Hematopoietic multipotent progenitor cell (in vitro differentiated cells): Measurements from ENCODE around the gene NCOR2. TPM values are rescaled to one million over a fixed set of nuclear protein-coding genes. Genes with fewer than 3 reads are reported as not detected.

Experiments
- DNase-seq, 3 donors: peaks; one replicate each; pipeline ENCODE4 v3.0.0-alpha.2; 2011 to 2015; ENCODE audit warnings: low read depth in 2 of 3, low spot score in 2 of 3
- total RNA-seq: library from RNA; depleted of rRNA; stranded (reverse); fragments of >200 nt; gene quantifications from one replicate; pipeline ENCODE4 v1.2.3, GENCODE V29; 2012

The NCOR2 gene
- total RNA-seq, 1 donor = 54.7 TPM

DNA sequence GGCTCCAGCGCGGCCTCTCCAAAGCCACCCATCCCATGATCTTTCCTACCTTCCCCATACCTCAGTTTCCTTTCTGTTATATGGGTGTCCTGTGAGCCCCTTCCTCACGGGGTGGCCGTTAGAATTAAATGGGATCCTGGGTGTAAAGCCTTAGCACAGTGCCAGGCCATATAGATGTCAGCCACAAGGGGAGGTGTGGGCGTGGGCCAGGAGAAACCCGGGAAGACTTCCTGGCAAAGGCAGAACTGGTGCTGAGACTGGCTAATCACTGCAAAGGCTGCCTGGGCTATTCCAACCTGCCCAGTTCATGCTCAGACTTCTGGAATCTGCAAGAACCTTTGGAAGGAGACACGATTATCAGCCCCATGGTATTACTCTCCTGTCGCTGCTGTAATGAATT, 11.0 kb upstream of the NCOR2 start:
- no peak for DNase-seq

GRCh38 chr12:124577986-124578385, 10.6 kb upstream of the NCOR2 start:
- DNase-seq = no peak

DNA sequence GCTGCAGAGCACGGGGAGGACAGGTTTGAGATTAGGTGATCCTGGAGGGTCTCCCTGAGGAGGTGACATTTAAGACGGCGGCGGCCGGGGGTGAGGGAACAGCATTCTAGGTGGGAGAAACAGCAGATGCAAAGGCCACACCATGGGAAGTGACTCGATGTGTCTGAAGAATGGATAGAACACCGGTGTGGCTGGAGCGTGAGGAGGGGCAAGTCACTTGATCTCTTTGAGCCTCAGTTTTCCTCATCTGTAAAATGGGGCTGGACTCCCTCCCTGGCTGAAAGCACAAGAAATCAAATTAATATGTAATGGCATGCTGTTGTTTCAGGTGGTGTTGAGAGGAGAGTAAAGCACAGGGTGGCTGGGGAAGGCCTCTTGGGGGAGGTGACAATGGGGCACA, 10.0 kb upstream of the NCOR2 start:
- no peak for DNase-seq

- DNase-seq = no peak
Measured at GRCh38 chr12:124576061-124576650, 8.7 kb upstream of the NCOR2 start.

DNA sequence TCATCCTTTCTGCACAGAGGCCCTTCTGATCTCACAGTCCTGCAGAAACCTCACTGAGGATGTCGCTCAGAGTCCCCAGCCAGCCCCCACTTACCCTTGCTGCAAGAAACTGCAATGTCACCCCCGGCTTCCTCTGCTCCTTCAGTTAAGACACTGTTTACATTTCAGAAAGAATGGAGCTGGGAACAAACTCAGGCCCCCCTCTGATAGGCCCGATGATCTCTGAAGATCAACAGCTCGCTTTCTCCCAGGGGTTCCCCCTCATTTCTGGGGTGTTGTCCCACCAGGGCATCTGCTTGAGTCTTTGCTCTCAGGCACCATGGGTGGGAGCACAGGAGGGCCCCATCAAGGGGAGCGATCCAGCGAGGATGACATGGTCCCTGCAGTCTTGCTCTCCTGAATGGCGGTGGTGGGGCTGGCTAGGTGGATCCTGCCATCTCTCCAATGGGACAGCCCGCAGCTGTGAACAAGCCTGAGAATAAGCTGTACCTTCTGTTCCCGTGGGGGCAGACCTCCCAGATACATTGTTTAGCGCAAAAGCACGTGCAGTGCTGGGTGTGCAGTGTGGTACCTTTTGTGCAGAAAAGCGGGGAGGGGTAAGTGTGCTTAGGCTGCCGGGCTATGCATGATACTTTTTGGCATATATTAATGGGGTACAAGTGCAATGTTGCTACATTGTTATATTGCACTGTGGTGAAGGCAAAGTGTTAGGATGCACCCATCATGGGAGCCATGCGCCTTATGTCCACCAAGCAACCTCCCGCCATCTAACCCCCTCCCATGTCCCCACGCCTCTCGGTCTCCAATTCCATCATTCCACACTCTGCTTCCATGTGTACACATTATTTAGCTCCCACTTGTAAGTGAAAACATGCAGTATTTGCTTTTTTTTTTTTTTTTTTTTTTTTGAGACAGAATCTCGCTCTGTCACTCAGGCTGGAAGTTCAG, 6.7 kb upstream of the NCOR2 start:
- peak in 1 of 3 donors; percentile 61 for DNase-seq

- no peak for DNase-seq
Measured at GRCh38 chr12:124571556-124571955, 4.1 kb upstream of the NCOR2 start.

- no peak for DNase-seq
Measured at GRCh38 chr12:124570810-124571209, 3.4 kb upstream of the NCOR2 start.

- DNase-seq = no peak
Measured at GRCh38 chr12:124569375-124570148, 2.1 kb upstream of the NCOR2 start.

- DNase-seq = peak in 2 of 3 donors; percentile 92 to 93
Measured at GRCh38 chr12:124568431-124569374, 1.3 kb upstream of the NCOR2 start.

DNA sequence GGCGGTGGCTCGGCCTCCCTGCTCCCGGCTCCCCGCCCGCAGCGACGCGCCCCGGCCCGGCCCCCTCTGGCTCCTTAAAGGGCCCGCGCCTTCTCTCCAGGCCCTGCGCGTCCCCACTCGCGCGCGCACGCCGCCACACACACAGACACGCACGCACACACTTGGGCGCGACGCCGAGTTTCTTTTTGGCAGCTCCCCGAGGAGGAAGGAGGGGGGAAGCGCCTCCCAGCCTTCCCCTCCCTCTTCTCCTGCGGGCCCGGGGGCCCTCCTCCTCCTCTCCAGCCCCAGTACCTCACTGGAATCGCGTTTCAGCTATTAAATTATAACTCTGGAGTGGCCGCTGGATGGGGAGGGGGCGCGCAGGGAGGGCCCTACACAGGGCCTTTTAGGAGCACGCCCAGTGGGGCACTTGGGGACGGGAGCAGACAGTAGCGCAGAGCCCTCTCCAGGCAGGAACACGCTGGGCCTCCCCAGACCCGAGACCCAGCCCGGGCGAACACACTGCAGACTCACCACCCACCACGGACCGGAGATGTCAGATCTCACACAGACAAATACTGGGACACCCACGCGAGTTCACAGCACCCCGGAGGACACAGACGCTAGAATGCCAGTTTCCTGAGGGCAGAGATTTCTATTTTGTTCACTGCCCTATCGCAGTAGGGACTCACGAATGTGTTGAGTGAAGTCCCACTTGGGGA, 411 bp upstream of the NCOR2 start:
- DNase-seq = peak; percentile 58 to 83 (median 78)

GRCh38 chr12:124566161-124566996, 1.0 kb downstream of the NCOR2 start:
- DNase-seq = peak; percentile 39 to 58 (median 51)

DNA sequence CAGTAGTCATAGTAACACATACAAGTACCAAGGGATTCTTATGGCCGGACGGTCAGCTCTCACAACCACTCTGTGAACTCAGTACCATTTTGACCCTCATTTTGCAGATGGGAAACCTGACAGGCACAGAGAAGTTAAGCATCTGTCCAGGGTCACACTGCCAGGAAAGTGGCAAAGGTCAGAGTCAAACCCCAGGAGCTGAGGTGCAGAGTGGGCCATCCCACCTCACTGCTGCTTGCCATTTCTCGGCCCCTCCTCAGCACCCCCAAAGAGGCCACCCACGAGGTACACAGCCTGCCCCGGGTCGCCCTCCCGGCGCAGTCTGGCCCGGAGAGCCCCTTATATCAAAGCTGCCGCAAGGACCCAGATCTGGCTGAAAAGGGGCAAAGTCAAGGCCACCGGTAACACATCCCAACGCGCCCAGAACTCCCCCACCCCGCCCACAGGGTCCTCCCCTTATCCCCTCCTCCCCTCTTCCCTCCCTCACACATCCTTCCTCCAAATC, 1.7 kb downstream of the NCOR2 start:
- DNase-seq = no peak

DNA sequence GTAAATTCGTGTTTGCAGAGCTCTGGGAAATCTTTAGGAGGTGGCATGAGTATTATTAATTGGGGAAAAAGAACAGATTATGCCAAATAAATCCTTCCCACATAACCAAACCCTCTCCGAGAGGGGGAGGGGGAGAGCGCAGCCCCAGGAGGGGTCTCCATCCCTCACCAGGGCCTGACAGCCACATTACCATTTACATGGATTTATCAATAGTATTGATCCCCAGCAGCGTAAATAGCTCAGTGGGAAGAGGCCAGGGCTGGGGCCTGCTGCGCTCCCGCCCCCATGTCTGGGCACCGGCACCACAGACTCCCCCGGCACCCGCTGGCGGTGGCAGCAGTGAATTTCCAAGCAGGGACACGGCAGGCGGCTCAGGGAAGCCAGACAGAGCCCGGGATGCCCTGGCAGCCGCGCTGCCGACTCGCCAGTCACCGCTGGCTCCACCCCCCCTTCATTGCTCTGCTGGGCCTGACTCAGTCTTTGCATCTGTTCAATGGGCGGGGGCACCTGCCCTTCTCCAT, 2.4 kb downstream of the NCOR2 start:
- no peak for DNase-seq

DNA sequence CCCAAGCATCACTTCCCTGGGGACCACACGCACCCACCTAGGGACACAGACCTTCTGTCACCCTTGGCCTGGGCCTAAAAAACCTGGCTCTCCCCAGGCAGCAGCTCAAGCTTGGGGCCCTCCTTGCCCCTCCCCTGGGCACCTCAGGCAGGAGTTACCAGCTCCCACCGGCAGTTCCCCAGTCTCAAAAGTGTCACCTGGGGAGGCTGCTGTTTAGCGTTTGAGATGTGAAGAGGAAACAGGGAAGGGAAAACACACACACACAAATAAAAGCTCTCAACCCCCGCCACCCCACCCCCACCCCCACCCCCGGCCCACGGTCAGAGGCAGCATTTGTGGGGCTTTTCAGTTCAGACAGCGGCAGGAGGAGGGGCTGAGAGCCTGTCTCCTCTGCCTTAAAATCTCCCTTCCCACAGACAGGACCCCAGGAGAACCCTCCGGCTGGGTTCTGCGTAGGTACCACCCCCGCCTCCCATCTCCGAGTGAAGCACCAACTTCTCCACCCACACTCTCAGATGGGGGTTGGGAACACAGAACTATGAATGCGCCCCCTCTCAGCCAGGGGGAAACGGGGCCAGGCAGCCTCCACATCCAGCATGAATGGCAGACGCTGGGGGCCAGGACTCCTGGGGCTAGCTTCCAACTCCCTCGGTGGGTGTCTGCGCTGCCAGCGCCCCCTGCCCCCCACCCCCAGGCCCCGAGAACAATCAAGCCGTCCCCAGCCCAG, 3.0 kb downstream of the NCOR2 start:
- DNase-seq = peak in 2 of 3 donors; percentile 48 to 51

GRCh38 chr12:124563809-124564208, 3.6 kb downstream of the NCOR2 start:
- no peak for DNase-seq

DNA sequence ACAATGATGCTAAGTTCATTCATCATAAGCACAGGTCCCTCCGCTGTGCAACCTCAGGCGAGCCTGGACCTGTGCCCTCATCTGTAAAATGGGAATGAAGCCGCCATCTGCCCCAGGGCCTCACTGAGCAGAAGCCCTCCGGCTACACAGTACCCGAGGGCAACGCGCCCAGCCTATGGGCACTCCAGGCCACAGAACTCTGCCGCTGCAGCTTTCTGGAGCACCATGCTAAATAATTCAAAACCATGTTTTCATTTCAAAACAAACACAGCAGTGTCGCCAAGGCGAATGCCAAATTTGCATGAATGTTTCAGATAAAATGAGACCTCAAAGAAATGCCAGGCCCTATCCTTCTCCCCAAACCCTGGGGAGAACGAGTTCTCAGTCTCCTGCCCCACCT, 4.0 kb downstream of the NCOR2 start:
- DNase-seq = peak in 1 of 3 donors; percentile 66

DNA sequence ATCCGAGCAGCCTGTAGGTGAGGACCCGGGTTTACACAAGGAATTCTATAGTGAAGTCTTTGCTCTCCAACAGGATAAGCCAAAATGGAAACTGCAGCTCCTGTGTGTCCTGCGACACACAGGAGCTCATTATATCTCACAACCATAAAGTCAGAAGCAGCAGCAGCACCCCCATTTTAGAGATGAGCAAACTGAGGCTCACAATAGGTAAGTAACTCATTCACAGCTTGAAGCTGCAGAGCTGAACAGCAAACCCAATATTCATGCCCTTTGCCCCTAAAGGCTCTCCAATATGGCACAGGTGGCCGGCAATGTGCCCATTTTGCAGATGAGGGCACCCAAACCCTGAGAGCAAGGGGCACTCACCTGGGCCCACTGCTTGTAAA, 4.6 kb downstream of the NCOR2 start:
- no peak for DNase-seq
